Ovary (tissue), 3 donors: ENCODE results near the gene ARPC2.
A peak's percentile ranks its signal among the peaks of the same experiment; 100 is the strongest.

Experiments
- POLR2A ChIP-seq: fragments of 450-650 bp; IDR thresholded peaks from one replicate; pipeline ENCODE4 v1.6.1; 2017; ENCODE audit warnings: antibody characterized with exemption, mild to moderate bottlenecking, moderate library complexity
- TF ChIP-seq, protein P1 (sequence below), 3 donors: fragments of 450-650 bp in 2 of 3; fragments of 200-600 bp in 1 of 3; IDR thresholded peaks; one replicate each; pipeline versions ENCODE4 v1.5.1 to v1.8.0; 2016 to 2022; ENCODE audit warnings: antibody characterized with exemption in 3 of 3, mild to moderate bottlenecking in 1 of 3
- donor health status: DM: no; HTN: no; CAD: no.

DNA sequence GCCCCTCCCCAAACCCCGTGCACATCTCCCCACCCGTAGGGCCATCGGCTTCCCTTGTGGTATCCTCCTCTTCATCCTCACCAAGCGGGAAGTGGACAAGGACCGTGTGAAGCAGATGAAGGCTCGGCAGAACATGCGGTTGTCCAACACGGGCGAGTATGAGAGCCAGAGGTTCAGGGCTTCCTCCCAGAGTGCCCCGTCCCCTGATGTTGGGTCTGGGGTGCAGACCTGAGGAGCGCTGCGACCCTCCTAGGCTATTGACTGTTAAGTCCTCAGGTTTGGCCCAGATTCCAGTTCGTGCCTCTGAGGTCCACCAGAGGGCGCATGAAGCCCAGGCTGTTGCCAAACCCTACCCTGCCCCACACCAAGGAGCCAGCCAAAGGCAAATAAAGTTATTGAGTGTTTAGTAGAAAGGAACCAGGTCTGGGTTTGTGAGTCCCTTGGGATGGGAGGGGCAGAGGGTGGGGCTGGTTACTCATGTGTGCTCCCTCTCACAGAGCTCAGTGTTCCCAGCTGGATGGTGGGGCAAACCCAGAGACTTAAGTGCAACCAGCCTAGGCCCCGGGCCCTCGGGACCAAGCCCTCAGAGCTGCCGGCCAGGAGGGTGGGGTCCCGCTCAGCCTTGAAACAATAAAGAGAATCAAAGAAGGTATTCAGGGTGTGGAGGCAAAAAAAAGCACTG is 55.7 kb downstream of the ARPC2 start:
- TF ChIP-seq, protein P1, sequence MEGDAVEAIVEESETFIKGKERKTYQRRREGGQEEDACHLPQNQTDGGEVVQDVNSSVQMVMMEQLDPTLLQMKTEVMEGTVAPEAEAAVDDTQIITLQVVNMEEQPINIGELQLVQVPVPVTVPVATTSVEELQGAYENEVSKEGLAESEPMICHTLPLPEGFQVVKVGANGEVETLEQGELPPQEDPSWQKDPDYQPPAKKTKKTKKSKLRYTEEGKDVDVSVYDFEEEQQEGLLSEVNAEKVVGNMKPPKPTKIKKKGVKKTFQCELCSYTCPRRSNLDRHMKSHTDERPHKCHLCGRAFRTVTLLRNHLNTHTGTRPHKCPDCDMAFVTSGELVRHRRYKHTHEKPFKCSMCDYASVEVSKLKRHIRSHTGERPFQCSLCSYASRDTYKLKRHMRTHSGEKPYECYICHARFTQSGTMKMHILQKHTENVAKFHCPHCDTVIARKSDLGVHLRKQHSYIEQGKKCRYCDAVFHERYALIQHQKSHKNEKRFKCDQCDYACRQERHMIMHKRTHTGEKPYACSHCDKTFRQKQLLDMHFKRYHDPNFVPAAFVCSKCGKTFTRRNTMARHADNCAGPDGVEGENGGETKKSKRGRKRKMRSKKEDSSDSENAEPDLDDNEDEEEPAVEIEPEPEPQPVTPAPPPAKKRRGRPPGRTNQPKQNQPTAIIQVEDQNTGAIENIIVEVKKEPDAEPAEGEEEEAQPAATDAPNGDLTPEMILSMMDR (IDR thresholded peaks at IDR 0.05), result peak; percentile 60 to 89 (median 81)
- peak; percentile 7 for TF ChIP-seq POLR2A
